Erythroblast (primary cell): Measurements from ENCODE around the gene LIN9.

ENCODE experiments used
- GATA1 ChIP-seq: IDR thresholded peaks from 2 replicates; pipeline ENCODE4 v1.6.1; 2011; ENCODE audit warnings: low read depth, mild to moderate bottlenecking, control low read depth, low read length, moderate library complexity
- POLR2A ChIP-seq: IDR thresholded peaks from 2 replicates; pipeline ENCODE4 v1.6.1; 2011; ENCODE audit warnings: mild to moderate bottlenecking, low read length

- TF ChIP-seq POLR2A (no peak), GATA1 (no peak)
These were observed 105.7 kb downstream of the LIN9 start for GRCh38 chr1:226203240-226203639.
